DMS153 (cell line): ENCODE results near the gene ZNF823.

Source experiments
- DNase-seq: peaks from one replicate; lab custom pipeline; 2025; lab: John Stamatoyannopoulos, UW

ZNF823 gene

GRCh38 chr19:11737964-11738745, 591 bp downstream of the ZNF823 start:
- DNase-seq, result no peak

- DNase-seq, result no peak
These were observed 2.0 kb downstream of the ZNF823 start for GRCh38 chr19:11736696-11737095.

- DNase-seq, result no peak
These were observed 3.4 kb downstream of the ZNF823 start for GRCh38 chr19:11735375-11735774.

- no peak for DNase-seq
These were observed 9.2 kb downstream of the ZNF823 start for GRCh38 chr19:11729586-11729985.

- DNase-seq, result no peak
These were observed 16.3 kb downstream of the ZNF823 start for GRCh38 chr19:11722414-11722813.

GRCh38 chr19:11721681-11722080, 17.1 kb downstream of the ZNF823 start:
- no peak for DNase-seq

- DNase-seq, result no peak
These were observed 28.4 kb downstream of the ZNF823 start for GRCh38 chr19:11710313-11710712.

- DNase-seq, result no peak
These were observed 30.3 kb downstream of the ZNF823 start for GRCh38 chr19:11708457-11708856.

GRCh38 chr19:11705474-11705873, 33.3 kb downstream of the ZNF823 start:
- DNase-seq, result no peak

GRCh38 chr19:11704626-11705025, 34.1 kb downstream of the ZNF823 start:
- no peak for DNase-seq

GRCh38 chr19:11699931-11700794, 38.6 kb downstream of the ZNF823 start:
- no peak for DNase-seq

- no peak for DNase-seq
These were observed 40.5 kb downstream of the ZNF823 start for GRCh38 chr19:11698231-11698630.

GRCh38 chr19:11697284-11697855, 41.4 kb downstream of the ZNF823 start:
- DNase-seq, result no peak

- DNase-seq, result peak; percentile 76
These were observed 44.0 kb downstream of the ZNF823 start for GRCh38 chr19:11694533-11695439.

GRCh38 chr19:11693505-11694499, 44.9 kb downstream of the ZNF823 start:
- DNase-seq, result peak; percentile 55

GRCh38 chr19:11692127-11692790, 46.5 kb downstream of the ZNF823 start:
- DNase-seq, result no peak

- DNase-seq, result no peak
These were observed 52.8 kb downstream of the ZNF823 start for GRCh38 chr19:11685676-11686650.

GRCh38 chr19:11684987-11685675, 53.6 kb downstream of the ZNF823 start:
- DNase-seq, result no peak
